ENCODE measurements around the gene CDHR1.

DNA sequence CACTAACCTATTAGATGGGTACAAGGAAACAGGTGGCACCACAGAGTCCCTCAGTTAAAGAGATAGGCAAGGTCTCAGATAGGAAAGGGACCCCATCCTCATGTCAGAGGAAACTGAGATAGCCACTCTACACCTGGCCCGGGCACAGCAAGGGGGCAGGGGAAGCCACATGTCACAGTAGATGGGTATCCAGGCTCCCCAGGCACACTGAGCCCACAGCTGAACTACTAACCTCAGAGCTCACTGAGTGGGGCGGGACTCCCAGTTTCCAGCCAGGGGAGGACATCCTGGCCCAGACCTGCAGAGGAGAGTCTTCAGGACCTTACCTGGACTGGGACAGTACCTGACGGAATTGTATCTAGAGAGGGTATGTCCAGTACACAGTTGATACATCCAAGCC is 3.7 kb upstream of the CDHR1 start:
- TF ChIP-seq POLR2AphosphoS5 (IDR thresholded peaks at IDR 0.05; ENCODE audit: borderline replicate concordance, low read depth, low read length) (no peak), EZH2 (IDR thresholded peaks at IDR 0.05) (no peak)

Measured in SK-N-MC (cell line).